Right hindlimb (tissue), 1 donor: ENCODE data around the gene PLA2G2F.

Experiments used
- DNase-seq: peaks from one replicate; pipeline ENCODE4 v3.0.0-alpha.2; 2018

PLA2G2F gene

DNA sequence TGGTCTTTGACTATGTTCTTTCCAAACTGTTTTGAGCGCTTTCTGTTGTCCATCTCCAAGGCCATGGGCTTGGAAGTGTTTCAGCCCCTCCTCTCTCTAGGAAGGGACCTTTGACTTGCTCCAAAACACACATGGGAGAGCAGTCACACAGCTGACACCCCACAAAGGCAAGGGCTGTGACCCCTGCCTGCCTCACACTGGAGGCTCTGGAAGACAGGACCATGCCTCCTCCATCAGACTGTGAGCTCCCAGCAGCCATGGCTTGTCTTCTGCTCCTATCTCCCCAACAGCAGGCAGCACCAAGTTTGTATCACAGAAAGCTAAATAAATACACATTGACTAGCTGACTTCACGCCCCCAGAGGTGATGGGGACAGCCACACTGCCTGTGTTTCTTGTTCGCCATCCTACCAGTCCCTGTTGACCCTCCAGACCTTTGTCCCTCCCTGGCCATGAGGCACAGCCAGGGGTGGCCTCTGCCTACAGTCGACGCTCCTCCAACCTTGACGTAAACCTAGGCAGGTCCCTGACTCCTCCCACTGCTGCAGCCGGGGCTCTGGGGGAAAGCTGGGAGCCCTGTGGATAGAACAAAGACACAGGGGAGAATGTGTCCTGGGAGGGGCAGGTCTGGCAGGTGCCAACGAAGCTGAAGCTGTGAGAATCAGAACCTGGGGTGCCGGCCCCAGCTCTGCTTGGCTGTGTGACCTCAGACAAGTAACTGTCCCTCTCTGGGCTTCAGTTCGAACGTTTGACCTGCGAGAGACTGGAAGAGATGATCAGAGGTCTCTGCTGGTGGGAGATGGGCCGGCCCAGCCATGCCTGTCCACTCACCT, 4.8 kb downstream of the PLA2G2F start:
- DNase-seq, result no peak

GRCh38 chr1:20147846-20148570, 8.9 kb downstream of the PLA2G2F start:
- DNase-seq, result no peak

DNA sequence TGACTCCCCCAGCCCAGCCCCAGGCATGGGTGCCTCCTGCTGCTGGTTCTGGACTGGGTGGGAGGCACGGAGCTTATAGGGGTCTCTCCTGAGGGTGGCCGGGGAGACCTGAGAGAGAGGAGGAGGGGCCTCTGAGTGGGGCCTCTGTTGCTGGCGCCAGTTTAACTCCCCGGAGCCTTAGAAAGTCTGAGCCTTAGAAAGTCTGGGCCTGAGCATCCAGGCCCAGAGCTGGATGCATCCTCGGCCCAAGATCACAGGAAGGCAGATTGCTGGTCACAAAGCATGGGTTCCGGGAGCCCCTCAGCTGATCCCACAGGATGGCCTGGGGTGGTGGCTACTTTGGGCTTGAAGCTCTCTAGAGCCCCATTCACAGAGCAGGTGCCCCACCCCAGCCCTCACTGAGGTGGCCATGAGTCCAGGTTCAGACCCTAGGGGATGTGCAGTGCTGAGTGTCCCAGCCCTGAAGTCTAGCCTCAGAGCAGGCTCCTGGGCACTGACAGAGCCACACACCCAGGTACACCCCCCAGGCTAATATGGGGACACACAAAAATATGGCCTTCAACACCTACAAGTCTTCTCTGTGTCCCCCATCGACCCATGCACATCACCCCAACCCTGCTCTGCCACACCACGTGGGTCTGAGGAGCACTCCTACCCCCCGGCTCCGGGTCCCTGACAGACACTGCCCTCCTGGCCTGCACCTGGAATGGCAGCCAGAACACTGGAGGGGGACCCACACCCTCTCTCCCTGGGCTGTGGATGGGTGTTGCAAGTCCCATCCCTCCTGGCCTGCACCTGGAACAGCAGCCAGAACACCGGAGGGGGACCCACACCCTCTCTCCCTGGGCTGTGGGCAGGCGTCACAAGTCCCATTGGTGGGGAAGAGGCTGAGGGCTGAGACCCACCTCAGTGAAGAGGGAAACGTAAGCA, 9.7 kb downstream of the PLA2G2F start:
- no peak for DNase-seq

- no peak for DNase-seq
These were observed 10.6 kb downstream of the PLA2G2F start for GRCh38 chr1:20149601-20150325.

- DNase-seq, result no peak
These were observed 11.2 kb downstream of the PLA2G2F start for GRCh38 chr1:20150326-20150705.

DNA sequence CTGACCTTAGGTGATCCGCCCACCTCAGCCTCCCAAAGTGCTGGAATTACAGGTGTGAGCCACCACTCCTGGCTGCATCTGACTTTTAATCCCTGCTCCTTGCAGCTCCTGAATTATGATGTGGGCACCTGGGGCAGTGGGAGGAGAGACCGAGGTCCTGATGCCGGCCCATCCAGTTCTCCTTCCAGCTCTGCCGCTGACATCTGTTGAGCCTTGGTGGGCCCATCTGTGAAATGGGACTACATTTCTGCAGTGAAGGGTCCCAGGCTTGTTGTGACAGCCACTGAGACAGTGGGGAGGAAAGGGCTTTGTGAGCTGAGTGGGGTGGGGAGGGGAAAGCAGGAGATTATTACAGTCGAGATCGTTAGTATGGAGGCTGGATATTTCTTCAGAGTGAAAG, 11.8 kb downstream of the PLA2G2F start:
- no peak for DNase-seq

DNA sequence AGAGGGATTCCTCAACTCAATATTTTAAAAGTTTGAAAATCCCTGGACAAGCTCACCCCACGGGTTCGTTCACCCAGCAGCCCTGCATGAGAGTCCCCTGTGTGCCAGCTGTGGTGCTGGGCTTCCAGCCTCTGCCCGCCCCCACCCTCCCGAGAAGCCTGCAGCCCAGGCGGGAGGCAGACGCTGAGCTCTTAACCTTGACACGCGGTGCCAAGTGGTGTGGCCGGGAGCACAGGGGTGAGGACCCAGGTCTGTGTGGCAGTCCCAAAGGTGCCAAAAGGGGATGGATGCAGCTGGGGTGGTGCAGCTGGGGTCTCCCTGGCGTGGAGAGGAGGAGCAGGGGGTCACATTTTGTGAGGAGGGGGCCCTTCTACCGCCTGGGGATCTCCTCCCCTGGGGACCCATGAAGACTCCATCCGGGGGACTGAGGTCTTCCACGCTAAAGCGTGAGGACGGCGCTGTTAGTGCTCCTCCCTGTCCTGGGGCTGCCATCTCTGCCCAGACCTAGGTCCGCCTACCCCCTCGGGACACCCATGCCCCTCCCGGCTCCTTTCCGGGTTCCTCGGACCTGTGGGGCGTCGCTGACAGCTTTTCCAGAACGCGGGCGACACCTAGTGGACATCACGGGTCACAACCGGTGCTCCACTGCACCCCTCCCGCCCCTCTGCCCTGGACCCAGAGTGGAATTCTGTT, 12.9 kb downstream of the PLA2G2F start:
- DNase-seq, result peak; percentile 83

DNA sequence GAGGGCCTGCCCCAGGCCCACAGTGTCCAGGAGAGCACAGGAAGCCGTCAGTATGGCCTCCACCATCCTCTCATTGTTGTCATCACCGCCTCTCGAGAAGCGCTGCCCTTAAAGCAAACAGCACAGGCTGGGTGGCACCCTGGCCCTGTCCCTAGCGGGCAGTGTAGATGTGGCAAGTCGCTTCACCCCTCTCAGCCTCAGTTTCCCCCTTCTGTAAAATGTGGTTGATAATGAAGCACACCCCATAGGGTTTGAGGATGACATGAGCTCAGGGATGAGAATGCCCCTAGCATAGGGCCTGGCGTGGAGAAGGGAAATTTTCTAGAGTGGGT, 13.4 kb downstream of the PLA2G2F start:
- DNase-seq, result no peak

GRCh38 chr1:20153000-20153418, 13.9 kb downstream of the PLA2G2F start:
- peak; percentile 50 for DNase-seq

GRCh38 chr1:20154301-20154831, 15.2 kb downstream of the PLA2G2F start:
- no peak for DNase-seq

DNA sequence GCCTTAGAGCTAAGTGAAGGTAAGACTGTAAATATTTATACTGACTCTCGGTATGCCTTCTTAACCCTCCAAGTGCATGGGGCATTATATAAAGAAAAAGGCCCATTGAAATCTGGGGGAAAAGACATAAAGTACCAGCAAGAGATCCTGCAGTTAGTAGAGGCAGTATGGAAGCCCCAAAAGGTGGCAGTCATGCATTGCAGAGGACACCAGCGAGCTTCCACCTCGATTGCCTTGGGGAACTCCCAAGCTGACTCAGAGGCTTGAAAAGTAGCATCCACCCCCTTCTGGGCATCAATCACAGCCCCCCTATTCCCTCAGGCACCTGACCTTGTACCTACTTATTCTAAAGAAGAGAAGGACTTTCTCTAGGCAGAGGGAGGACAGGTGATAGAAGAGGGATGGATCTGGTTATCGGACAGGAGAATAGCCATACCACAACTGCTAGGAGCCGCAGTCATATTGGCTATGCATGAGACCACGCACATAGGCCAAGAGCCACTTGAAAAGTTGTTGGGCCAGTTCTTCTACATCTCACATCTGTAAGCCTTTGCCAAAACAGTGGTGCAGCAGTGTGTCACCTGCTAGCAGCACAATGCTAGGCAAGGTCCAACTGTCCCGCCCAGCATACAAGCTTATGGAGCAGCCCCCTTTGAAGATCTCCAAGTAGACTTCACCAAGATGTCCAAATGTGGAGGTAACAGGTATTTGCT, 19.4 kb downstream of the PLA2G2F start:
- no peak for DNase-seq

- DNase-seq, result no peak
These were observed 20.9 kb downstream of the PLA2G2F start for GRCh38 chr1:20160034-20160433.

GRCh38 chr1:20164694-20165202, 25.6 kb downstream of the PLA2G2F start:
- no peak for DNase-seq

- DNase-seq, result no peak
These were observed 26.4 kb downstream of the PLA2G2F start for GRCh38 chr1:20165522-20165951.

- no peak for DNase-seq
These were observed 26.9 kb downstream of the PLA2G2F start for GRCh38 chr1:20166051-20166450.

GRCh38 chr1:20167126-20167525, 28.0 kb downstream of the PLA2G2F start:
- DNase-seq, result no peak

DNA sequence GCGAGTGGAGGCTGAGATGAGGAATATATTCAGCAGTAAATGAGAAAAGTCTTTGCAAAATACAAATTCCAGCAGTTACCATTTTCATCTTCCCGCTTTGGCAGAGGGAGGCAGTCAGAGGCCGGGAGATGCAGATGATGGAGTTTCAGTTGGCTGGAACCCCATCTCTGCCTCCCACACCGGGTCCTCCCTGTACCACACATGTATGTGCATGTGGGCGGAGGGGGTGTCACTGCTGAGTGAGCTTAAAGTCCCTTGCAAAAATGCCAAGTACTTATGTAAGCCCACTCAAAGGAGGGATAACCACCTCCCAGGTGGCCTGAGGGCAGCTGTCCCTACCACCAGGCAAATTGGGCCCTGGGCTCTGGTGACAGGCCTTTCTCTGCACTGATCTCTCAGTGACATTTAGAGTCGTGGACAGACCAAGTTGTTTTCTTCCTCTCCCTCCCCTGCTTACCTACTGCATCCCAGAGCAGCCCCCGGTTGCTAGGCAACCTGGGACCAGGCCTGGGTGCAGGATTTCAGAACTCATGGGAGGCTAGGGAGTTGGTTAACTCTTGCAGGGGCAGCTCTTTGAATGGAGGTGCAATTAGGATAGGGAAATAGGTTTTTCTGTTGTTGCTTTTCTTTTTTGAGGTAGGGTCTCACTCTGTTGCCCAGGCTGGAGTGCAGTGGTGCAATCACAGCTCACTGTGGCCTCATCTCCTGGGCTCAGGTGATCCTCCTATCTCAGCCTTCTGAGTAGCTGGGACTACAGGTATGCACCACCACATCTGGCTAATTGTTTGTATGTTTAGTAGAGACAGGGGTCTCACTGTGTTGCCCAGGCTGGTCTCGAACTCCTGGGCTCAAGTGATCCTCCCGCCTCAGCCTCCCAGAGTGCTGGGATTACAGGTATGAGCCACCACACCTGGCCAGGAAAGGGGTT, 29.7 kb downstream of the PLA2G2F start:
- no peak for DNase-seq

DNA sequence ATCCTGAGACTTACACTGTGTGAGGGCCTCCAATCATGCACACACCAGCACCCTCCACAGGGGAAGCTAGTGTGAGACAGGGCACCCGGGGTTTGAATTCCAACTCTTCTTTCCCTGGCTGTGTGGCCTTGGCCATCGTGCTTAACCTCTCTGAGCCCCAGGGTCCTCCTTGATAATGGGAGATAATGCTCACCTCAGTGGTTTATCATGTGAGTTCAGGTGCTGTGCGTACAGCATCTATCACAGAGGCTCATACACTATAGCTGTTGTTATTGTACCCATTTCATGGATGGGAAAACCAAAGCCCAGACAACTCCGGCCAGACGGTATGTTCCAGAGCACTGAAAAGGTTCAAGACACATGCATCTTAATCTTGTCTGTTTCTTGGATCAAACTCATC, 30.8 kb downstream of the PLA2G2F start:
- DNase-seq, result no peak

DNA sequence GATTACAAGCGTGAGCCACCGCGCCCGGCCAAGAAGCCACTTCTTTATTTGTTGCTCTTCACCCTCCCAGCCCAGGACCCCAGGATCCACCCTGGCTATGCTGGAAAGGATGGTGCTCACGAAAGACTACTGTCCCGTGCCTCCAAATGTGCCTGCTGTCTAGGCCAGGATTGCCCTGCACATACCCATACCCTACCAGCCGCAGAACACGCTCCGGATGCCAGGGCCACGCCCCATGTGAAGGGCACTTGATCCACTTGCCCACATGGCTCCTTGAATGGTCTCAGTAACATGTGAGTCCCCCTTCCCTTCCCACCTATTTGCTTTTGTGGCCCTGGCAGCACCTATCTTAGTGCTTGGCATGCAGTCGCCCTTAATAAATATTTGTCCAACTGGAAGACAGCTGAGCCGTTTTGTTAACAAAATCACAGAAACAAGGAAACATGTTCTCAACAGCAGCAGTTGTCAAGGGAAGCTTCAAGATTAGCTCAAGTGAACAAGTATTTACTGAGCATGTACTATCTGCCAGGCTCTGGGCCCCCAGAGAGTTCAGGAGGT, 33.0 kb downstream of the PLA2G2F start:
- no peak for DNase-seq
